ENCODE data around the gene MIDN.

The MIDN gene

DNA sequence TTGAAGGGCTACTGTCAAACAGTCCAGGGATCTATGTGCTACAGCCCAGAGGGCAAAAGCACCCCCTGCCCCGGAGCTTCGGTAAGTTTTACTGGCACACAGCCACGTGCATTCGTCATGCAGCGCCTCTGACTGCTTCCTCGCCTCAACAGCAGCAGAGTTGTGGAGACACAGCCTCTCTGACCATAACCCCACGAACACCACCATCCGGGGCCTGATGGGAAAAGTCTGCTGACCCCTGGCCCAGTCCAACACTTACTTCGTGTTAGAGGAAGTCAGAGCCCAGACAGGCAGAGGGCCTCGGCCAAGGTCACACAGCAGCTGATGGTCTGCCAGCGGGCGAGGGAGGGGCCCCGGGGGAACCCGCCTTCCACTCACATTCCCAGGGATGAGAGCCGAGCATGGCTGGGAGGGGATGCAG lies 15.7 kb upstream of the MIDN start (continued):
- TF ChIP-seq, protein P1, sequence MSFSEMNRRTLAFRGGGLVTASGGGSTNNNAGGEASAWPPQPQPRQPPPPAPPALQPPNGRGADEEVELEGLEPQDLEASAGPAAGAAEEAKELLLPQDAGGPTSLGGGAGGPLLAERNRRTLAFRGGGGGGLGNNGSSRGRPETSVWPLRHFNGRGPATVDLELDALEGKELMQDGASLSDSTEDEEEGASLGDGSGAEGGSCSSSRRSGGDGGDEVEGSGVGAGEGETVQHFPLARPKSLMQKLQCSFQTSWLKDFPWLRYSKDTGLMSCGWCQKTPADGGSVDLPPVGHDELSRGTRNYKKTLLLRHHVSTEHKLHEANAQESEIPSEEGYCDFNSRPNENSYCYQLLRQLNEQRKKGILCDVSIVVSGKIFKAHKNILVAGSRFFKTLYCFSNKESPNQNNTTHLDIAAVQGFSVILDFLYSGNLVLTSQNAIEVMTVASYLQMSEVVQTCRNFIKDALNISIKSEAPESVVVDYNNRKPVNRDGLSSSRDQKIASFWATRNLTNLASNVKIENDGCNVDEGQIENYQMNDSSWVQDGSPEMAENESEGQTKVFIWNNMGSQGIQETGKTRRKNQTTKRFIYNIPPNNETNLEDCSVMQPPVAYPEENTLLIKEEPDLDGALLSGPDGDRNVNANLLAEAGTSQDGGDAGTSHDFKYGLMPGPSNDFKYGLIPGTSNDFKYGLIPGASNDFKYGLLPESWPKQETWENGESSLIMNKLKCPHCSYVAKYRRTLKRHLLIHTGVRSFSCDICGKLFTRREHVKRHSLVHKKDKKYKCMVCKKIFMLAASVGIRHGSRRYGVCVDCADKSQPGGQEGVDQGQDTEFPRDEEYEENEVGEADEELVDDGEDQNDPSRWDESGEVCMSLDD (tag by site-specific recombination; IDR thresholded peaks at IDR 0.05): no peak
- TF ChIP-seq INSM2 (tag by site-specific recombination; IDR thresholded peaks at IDR 0.05) (no peak), ZNF146 (tag by site-specific recombination; IDR thresholded peaks at IDR 0.05) (no peak), ZFP37 (tag by site-specific recombination; IDR thresholded peaks at IDR 0.05) (no peak), ZNF473 (tag by site-specific recombination; IDR thresholded peaks at IDR 0.05) (no peak), KLF8 (tag by site-specific recombination; IDR thresholded peaks at IDR 0.05) (no peak), ZFP41 (tag by site-specific recombination; IDR thresholded peaks at IDR 0.05; ENCODE audit: borderline replicate concordance) (no peak), ZNF19 (tag by site-specific recombination; IDR thresholded peaks at IDR 0.05; ENCODE audit: low read depth) (no peak), ZBTB7A (tag by site-specific recombination; IDR thresholded peaks at IDR 0.05; ENCODE audit: low read depth) (no peak), ZSCAN23 (tag by site-specific recombination; IDR thresholded peaks at IDR 0.05) (no peak), ZFHX2 (tag by site-specific recombination; conservative IDR thresholded peaks at IDR 0.05) (no peak), REPIN1 (tag by site-specific recombination; IDR thresholded peaks at IDR 0.05; ENCODE audit: low read depth) (no peak), ELK4 (IDR thresholded peaks at IDR 0.05; ENCODE audit: borderline replicate concordance, low read depth, low read length) (no peak), ZNF426 (tag by site-specific recombination; IDR thresholded peaks at IDR 0.05) (no peak), ZBTB17 (tag by site-specific recombination; IDR thresholded peaks at IDR 0.05) (peak; percentile 29; the same call in 1 of the 2 replicates), ZNF488 (tag by site-specific recombination; IDR thresholded peaks at IDR 0.05) (no peak), ZNF423 (tag by site-specific recombination; IDR thresholded peaks at IDR 0.05) (no peak), ZNF350 (tag by site-specific recombination; IDR thresholded peaks at IDR 0.05) (no peak), ZNF621 (tag by site-specific recombination; IDR thresholded peaks at IDR 0.05) (no peak), IKZF3 (tag by site-specific recombination; IDR thresholded peaks at IDR 0.05) (0 out of 2 replicates have a peak, but pooled peaks have one; percentile 28), ZNF10 (tag by site-specific recombination; IDR thresholded peaks at IDR 0.05) (0 out of 2 replicates have a peak, but pooled peaks have one; percentile 36), ZBTB21 (tag by site-specific recombination; IDR thresholded peaks at IDR 0.05) (0 out of 2 replicates have a peak, but pooled peaks have one; percentile 22), ZFP3 (tag by site-specific recombination; IDR thresholded peaks at IDR 0.05; ENCODE audit: low read depth) (no peak), ZSCAN16 (tag by site-specific recombination; IDR thresholded peaks at IDR 0.05) (no peak), ZNF2 (tag by site-specific recombination; IDR thresholded peaks at IDR 0.05) (no peak), ZNF791 (tag by site-specific recombination; IDR thresholded peaks at IDR 0.05) (no peak), ZNF677 (tag by site-specific recombination; IDR thresholded peaks at IDR 0.05) (no peak), ZNF747 (tag by site-specific recombination; IDR thresholded peaks at IDR 0.05) (no peak)
- TF ChIP-seq, protein P2, sequence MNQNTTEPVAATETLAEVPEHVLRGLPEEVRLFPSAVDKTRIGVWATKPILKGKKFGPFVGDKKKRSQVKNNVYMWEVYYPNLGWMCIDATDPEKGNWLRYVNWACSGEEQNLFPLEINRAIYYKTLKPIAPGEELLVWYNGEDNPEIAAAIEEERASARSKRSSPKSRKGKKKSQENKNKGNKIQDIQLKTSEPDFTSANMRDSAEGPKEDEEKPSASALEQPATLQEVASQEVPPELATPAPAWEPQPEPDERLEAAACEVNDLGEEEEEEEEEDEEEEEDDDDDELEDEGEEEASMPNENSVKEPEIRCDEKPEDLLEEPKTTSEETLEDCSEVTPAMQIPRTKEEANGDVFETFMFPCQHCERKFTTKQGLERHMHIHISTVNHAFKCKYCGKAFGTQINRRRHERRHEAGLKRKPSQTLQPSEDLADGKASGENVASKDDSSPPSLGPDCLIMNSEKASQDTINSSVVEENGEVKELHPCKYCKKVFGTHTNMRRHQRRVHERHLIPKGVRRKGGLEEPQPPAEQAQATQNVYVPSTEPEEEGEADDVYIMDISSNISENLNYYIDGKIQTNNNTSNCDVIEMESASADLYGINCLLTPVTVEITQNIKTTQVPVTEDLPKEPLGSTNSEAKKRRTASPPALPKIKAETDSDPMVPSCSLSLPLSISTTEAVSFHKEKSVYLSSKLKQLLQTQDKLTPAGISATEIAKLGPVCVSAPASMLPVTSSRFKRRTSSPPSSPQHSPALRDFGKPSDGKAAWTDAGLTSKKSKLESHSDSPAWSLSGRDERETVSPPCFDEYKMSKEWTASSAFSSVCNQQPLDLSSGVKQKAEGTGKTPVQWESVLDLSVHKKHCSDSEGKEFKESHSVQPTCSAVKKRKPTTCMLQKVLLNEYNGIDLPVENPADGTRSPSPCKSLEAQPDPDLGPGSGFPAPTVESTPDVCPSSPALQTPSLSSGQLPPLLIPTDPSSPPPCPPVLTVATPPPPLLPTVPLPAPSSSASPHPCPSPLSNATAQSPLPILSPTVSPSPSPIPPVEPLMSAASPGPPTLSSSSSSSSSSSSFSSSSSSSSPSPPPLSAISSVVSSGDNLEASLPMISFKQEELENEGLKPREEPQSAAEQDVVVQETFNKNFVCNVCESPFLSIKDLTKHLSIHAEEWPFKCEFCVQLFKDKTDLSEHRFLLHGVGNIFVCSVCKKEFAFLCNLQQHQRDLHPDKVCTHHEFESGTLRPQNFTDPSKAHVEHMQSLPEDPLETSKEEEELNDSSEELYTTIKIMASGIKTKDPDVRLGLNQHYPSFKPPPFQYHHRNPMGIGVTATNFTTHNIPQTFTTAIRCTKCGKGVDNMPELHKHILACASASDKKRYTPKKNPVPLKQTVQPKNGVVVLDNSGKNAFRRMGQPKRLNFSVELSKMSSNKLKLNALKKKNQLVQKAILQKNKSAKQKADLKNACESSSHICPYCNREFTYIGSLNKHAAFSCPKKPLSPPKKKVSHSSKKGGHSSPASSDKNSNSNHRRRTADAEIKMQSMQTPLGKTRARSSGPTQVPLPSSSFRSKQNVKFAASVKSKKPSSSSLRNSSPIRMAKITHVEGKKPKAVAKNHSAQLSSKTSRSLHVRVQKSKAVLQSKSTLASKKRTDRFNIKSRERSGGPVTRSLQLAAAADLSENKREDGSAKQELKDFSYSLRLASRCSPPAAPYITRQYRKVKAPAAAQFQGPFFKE (tag by site-specific recombination; IDR thresholded peaks at IDR 0.05; ENCODE audit: borderline replicate concordance): no peak
- TF ChIP-seq, protein P3, sequence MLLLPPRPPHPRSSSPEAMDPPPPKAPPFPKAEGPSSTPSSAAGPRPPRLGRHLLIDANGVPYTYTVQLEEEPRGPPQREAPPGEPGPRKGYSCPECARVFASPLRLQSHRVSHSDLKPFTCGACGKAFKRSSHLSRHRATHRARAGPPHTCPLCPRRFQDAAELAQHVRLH (tag by site-specific recombination; IDR thresholded peaks at IDR 0.05): no peak
